ENCODE measurements around the gene MYORG. TPM values are rescaled to one million over a fixed set of nuclear protein-coding genes. Genes with fewer than 3 reads are reported as not detected.

MYORG gene
- total RNA-seq, 2 experiments from 2014 or later: 0.98 to 3.9 TPM

- no peaks in the 10 kb centered on the region for H3K79me2 ChIP-seq (ENCODE audit: insufficient read depth, low read depth, low read length)
- H3K36me3 ChIP-seq (ENCODE audit: insufficient read depth, low read length): no peaks in the 10 kb centered on the region
- no peak overlapping the region for H3K27ac ChIP-seq (ENCODE audit: low read depth, low read length, poor library complexity, severe bottlenecking)
- POLR2A ChIA-PET: no interaction called here
- H3K4me1 ChIP-seq (ENCODE audit: insufficient read depth, low read length, poor library complexity, severe bottlenecking): no peaks in the 10 kb centered on the region
- H3K4me3 ChIP-seq (ENCODE audit: low read depth, low read length, poor library complexity, severe bottlenecking): no peak overlapping the region
- H3K4me2 ChIP-seq (ENCODE audit: low read length): no peak overlapping the region
- intact Hi-C loops (cut with micrococcal nuclease; ENCODE audit: unreplicated experiment): loop anchor here (2.0 to 5.0 kb wide), 2 partner anchors 95 to 142 kb away; no protein-coding TSS in a partner anchor
- BruUV-seq (replicated peaks): no TSS peak
- H2AFZ ChIP-seq (ENCODE audit: low read length): no peak overlapping the region
- no peak for DNase-seq (ENCODE audit: low spot score)
- H4K20me1 ChIP-seq (ENCODE audit: insufficient read depth, low read length): no peaks in the 10 kb centered on the region
- H3K9me3 ChIP-seq (ENCODE audit: low read length): no peaks in the 10 kb centered on the region
- no peak for TF ChIP-seq EZH2phosphoT487 (IDR thresholded peaks at IDR 0.05; ENCODE audit: borderline replicate concordance, low read depth, low read length)
- TF ChIP-seq, protein P1, sequence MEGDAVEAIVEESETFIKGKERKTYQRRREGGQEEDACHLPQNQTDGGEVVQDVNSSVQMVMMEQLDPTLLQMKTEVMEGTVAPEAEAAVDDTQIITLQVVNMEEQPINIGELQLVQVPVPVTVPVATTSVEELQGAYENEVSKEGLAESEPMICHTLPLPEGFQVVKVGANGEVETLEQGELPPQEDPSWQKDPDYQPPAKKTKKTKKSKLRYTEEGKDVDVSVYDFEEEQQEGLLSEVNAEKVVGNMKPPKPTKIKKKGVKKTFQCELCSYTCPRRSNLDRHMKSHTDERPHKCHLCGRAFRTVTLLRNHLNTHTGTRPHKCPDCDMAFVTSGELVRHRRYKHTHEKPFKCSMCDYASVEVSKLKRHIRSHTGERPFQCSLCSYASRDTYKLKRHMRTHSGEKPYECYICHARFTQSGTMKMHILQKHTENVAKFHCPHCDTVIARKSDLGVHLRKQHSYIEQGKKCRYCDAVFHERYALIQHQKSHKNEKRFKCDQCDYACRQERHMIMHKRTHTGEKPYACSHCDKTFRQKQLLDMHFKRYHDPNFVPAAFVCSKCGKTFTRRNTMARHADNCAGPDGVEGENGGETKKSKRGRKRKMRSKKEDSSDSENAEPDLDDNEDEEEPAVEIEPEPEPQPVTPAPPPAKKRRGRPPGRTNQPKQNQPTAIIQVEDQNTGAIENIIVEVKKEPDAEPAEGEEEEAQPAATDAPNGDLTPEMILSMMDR (conservative IDR thresholded peaks at IDR 0.05; ENCODE audit: low read length): no peak
- no peaks in the 10 kb centered on the region for H3K9me2 ChIP-seq (ENCODE audit: insufficient read depth, low read length)
- CTCF ChIA-PET (ENCODE audit: unreplicated experiment): no interaction called here
These were observed 29.0 kb upstream of the MYORG start for GRCh38 chr9:34405719-34406118.

DNA sequence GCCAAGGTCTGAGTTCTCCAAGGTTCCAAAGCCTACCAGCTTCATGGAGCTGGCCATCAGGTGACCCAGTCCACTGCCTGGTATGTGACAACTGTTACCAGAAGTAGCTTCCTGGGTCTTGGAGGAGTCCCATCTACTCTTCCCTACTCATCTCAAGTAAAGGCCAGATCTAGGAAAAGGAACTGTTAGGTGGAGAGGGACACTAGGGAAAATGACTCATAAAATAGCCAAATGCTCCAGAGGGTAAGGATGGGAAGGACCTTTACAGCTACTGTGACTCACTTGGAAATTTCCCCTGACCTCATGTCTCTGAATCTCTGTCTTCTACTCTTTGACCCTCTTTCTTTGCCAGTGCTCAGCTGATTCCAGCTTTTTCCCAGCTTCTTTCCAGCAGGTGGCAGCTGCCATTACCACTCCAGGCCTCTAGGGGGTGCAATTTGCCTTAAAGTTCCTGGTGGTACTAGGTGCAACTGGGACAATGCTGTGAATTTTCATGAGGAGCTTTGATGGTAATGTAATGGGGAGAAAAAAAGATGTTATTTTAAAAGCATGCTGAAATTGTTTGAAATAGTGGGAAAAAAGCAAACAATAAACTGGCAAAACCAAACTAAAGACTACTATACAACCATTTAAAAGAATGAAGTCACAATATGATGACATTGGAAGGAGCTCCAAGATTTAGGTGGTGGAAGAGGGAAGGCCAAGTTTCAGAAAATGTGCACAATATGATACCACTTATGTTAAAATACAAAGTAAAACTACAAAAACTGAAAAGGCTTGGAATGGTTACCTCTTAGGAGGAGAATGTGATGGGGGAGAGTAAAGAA lies 27.1 kb upstream of the MYORG start:
- POLR2A ChIA-PET: interaction anchor here (0.5 to 1.0 kb wide), 4 partner anchors 10 to 1074 kb away, joined by 3 to 4 read pairs (median 3); no protein-coding TSS in a partner anchor
- H3K4me2 ChIP-seq (ENCODE audit: low read length): no peak overlapping the region
- no peak for TF ChIP-seq EZH2phosphoT487 (IDR thresholded peaks at IDR 0.05; ENCODE audit: borderline replicate concordance, low read depth, low read length)
- TF ChIP-seq, protein P1 (conservative IDR thresholded peaks at IDR 0.05; ENCODE audit: low read length): peak; percentile 100

More for the DNA sequence above, 27.1 kb upstream of the MYORG start:
- CTCF ChIA-PET (ENCODE audit: unreplicated experiment): interaction anchor here (0.5 to 1.5 kb wide), 6 partner anchors 9 to 189 kb away, joined by 3 to 5 read pairs (median 4); partner anchors contain the start of gene MYORG
- Histone ChIP-seq H3K9me3 (ENCODE audit: low read length) (no peaks in the 10 kb centered on the region), H3K4me1 (ENCODE audit: insufficient read depth, low read length, poor library complexity, severe bottlenecking) (no peaks in the 10 kb centered on the region), H4K20me1 (ENCODE audit: insufficient read depth, low read length) (no peaks in the 10 kb centered on the region), H3K4me3 (ENCODE audit: low read depth, low read length, poor library complexity, severe bottlenecking) (no peak overlapping the region), H3K36me3 (ENCODE audit: insufficient read depth, low read length) (no peaks in the 10 kb centered on the region), H3K27ac (ENCODE audit: low read depth, low read length, poor library complexity, severe bottlenecking) (no peak overlapping the region), H3K79me2 (ENCODE audit: insufficient read depth, low read depth, low read length) (no peaks in the 10 kb centered on the region), H2AFZ (ENCODE audit: low read length) (no peak overlapping the region), H3K9me2 (ENCODE audit: insufficient read depth, low read length) (no peaks in the 10 kb centered on the region)
- intact Hi-C loops (cut with micrococcal nuclease; ENCODE audit: unreplicated experiment): loop anchor here (2.0 to 5.0 kb wide), 2 partner anchors 97 to 199 kb away; no protein-coding TSS in a partner anchor
- BruUV-seq (replicated peaks): no TSS peak
- DNase-seq (ENCODE audit: low spot score): peak; percentile 65
